ENCODE results near the gene GTF2H3.

GTF2H3 gene

DNA sequence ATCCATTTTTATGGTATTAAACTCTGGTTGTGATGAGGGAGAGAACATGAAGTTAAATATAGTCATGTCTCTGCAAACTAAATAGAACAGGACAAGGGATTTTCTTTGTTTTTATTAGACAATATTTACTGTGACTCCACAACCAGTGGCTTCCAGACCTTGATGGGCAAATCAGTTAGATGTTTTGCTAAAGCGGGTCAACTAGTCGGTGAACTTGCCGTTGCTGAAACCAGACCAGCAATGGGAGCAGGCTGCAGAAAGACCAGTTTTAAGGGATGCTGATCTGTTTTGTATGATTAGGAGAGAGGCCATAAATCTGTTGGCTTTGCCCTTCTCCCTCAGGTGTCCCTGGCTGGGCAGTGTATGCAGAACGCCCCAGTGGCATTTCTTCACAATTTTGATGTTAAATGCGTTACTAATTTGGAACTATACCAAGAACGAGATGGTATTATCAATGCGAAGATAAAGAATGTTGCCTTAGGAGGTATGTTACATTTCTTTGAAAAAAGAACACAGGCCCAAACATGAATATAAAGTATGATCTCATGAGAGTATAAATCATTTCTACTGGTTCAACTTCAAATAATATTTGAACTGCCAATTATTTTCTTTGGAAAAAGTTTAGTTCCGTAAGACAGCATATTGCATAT is 56.7 kb downstream of the GTF2H3 start:
- no peak for DNase-seq (ENCODE audit: low spot score)
- TF ChIP-seq CTCF (IDR thresholded peaks at IDR 0.05; ENCODE audit: extremely low read depth, insufficient read depth, missing control alignments) = no peak
- in situ Hi-C loops (cut with MboI; ENCODE audit: low pct_unique_long_range_greater_than_20kb, low sequenced_read_pairs, unreplicated experiment) = no loop called here

DNA sequence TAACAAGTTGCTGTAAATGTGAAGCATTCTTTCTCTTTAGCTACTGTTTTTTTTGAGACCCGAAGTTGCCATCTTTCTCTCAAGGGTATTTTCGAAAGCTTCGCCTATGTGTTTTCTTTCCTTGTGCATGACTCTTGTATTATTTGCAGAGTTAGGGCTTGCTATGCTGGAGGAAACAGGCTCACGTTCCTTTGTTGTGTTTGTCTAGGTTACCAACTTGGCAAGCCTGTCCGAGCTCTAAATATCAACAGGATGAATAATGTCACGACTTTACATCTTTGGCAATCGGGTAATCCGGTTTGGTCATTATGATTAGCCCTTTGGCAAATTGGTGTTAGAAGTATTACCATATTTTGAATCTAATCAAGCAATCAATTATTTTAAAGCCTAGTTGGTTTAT is 62.6 kb downstream of the GTF2H3 start:
- no peak for DNase-seq (ENCODE audit: low spot score)
- in situ Hi-C loops (cut with MboI; ENCODE audit: low pct_unique_long_range_greater_than_20kb, low sequenced_read_pairs, unreplicated experiment) = no loop called here
- TF ChIP-seq CTCF (IDR thresholded peaks at IDR 0.05; ENCODE audit: extremely low read depth, insufficient read depth, missing control alignments) = no peak

GRCh38 chr12:123696646-123697045 is 63.0 kb downstream of the GTF2H3 start:
- in situ Hi-C loops (cut with MboI; ENCODE audit: low pct_unique_long_range_greater_than_20kb, low sequenced_read_pairs, unreplicated experiment) = no loop called here
- no peak for DNase-seq (ENCODE audit: low spot score)
- TF ChIP-seq CTCF (IDR thresholded peaks at IDR 0.05; ENCODE audit: extremely low read depth, insufficient read depth, missing control alignments) = no peak

DNA sequence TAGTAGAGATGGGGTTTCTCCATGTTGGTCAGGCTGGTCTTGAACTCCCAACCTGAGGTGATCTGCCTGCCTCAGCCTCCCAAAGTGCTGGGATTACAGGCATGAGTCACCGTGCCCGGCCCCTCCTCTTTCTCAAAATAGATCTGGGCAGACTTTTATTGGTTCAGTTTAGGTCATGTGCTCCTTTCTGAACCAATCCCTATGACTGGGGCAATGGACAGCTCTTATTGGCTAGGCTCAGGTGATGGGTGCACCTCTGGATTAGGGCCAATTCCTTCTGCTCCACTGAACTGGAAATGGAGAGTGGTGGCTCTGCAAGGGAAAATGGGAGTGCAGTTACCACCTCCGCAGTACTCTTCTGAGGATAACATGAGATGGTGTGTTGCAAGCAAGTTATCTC is 72.3 kb downstream of the GTF2H3 start:
- DNase-seq (ENCODE audit: low spot score) = no peak
- in situ Hi-C loops (cut with MboI; ENCODE audit: low pct_unique_long_range_greater_than_20kb, low sequenced_read_pairs, unreplicated experiment) = no loop called here
- TF ChIP-seq CTCF (IDR thresholded peaks at IDR 0.05; ENCODE audit: extremely low read depth, insufficient read depth, missing control alignments) = no peak

GRCh38 chr12:123707466-123707865 is 73.8 kb downstream of the GTF2H3 start:
- in situ Hi-C loops (cut with MboI; ENCODE audit: low pct_unique_long_range_greater_than_20kb, low sequenced_read_pairs, unreplicated experiment) = no loop called here
- no peak for TF ChIP-seq CTCF (IDR thresholded peaks at IDR 0.05; ENCODE audit: extremely low read depth, insufficient read depth, missing control alignments)
- no peak for DNase-seq (ENCODE audit: low spot score)
